Glutamatergic neuron (in vitro differentiated cells): Measurements from ENCODE around the gene TCF7L2. TPM values are rescaled to one million over a fixed set of nuclear protein-coding genes. Genes with fewer than 3 reads are reported as not detected.

Source experiments
- DNase-seq: peaks from one replicate; pipeline ENCODE4 v3.0.0; 2022
- H3K27ac Mint-ChIP-seq: one replicate; pipeline ENCODE4 v1.8.0; 2020; ENCODE audit warnings: mild to moderate bottlenecking, mixed read lengths, inconsistent platforms; ENCODE audit not compliant: unreplicated experiment
- H3K27me3 Mint-ChIP-seq: one replicate; pipeline ENCODE4 v1.8.0; 2020; ENCODE audit warnings: mild to moderate bottlenecking, moderate library complexity, mixed read lengths, inconsistent platforms; ENCODE audit not compliant: unreplicated experiment
- H3K36me3 Mint-ChIP-seq: one replicate; pipeline ENCODE4 v1.8.0; 2020; ENCODE audit warnings: mild to moderate bottlenecking, mixed read lengths, inconsistent platforms; ENCODE audit not compliant: unreplicated experiment
- H3K4me1 Mint-ChIP-seq: one replicate; pipeline ENCODE4 v1.8.0; 2020; ENCODE audit warnings: mild to moderate bottlenecking, low read depth, mixed read lengths, inconsistent platforms; ENCODE audit not compliant: unreplicated experiment
- H3K4me3 Mint-ChIP-seq: one replicate; pipeline ENCODE4 v1.8.0; 2020; ENCODE audit warnings: mild to moderate bottlenecking, mixed read lengths, inconsistent platforms; ENCODE audit not compliant: unreplicated experiment
- H3K9me3 Mint-ChIP-seq: one replicate; pipeline ENCODE4 v1.8.0; 2020; ENCODE audit warnings: mild to moderate bottlenecking, moderate library complexity, mixed read lengths, inconsistent platforms; ENCODE audit not compliant: unreplicated experiment
- CTCF ChIP-seq: fragments of 200-600 bp; sonication (generic); IDR thresholded peaks from one replicate; pipeline ENCODE4 v1.5.0; 2021; ENCODE audit not compliant: partially characterized antibody, unreplicated experiment
- total RNA-seq: library from RNA; stranded (reverse); fragmentation: NEBNext Ultra II Directional; extraction: Animal tissue kit (Norgen Biotek cat#: 25700); gene quantifications from one replicate; pipeline ENCODE4 v1.2.1, GENCODE V29; 2021; ENCODE audit not compliant: unreplicated experiment

TCF7L2 gene
- total RNA-seq, 1 donor from 2014 or later, result 5.0 TPM

GRCh38 chr10:112979927-112980326, 29.9 kb downstream of the TCF7L2 start:
- no peaks in the 10 kb centered on the region for H3K9me3 Mint-ChIP-seq
- no peaks in the 10 kb centered on the region for H3K27me3 Mint-ChIP-seq
- DNase-seq, result no peak
- peaks cover 16% of the 10 kb centered on the region for H3K4me1 Mint-ChIP-seq
- H3K4me3 Mint-ChIP-seq, result no peak overlapping the region
- TF ChIP-seq CTCF, result no peak
- H3K27ac Mint-ChIP-seq, result no peak overlapping the region
- H3K36me3 Mint-ChIP-seq, result no peaks in the 10 kb centered on the region

GRCh38 chr10:112980937-112981336, 30.9 kb downstream of the TCF7L2 start:
- peaks cover 19% of the 10 kb centered on the region for H3K4me1 Mint-ChIP-seq
- H3K27ac Mint-ChIP-seq, result no peak overlapping the region
- no peak overlapping the region for H3K4me3 Mint-ChIP-seq
- no peak for DNase-seq
- no peak for TF ChIP-seq CTCF
- no peaks in the 10 kb centered on the region for H3K36me3 Mint-ChIP-seq
- peaks cover 1% of the 10 kb centered on the region for H3K9me3 Mint-ChIP-seq
- H3K27me3 Mint-ChIP-seq, result no peaks in the 10 kb centered on the region

GRCh38 chr10:112981553-112981952, 31.5 kb downstream of the TCF7L2 start:
- TF ChIP-seq CTCF, result no peak
- H3K9me3 Mint-ChIP-seq, result peaks cover 1% of the 10 kb centered on the region
- no peaks in the 10 kb centered on the region for H3K27me3 Mint-ChIP-seq
- no peak for DNase-seq
- no peaks in the 10 kb centered on the region for H3K36me3 Mint-ChIP-seq
- H3K4me3 Mint-ChIP-seq, result no peak overlapping the region
- peaks cover 26% of the 10 kb centered on the region for H3K4me1 Mint-ChIP-seq
- no peak overlapping the region for H3K27ac Mint-ChIP-seq

GRCh38 chr10:112983444-112984056, 33.5 kb downstream of the TCF7L2 start:
- Mint-ChIP-seq H3K4me1 (peaks cover 21% of the 10 kb centered on the region), H3K27ac (no peak overlapping the region), H3K9me3 (peaks cover 4% of the 10 kb centered on the region), H3K4me3 (no peak overlapping the region), H3K36me3 (no peaks in the 10 kb centered on the region), H3K27me3 (no peaks in the 10 kb centered on the region)
- TF ChIP-seq CTCF, result no peak
- DNase-seq, result no peak

- Mint-ChIP-seq H3K36me3 (no peaks in the 10 kb centered on the region), H3K9me3 (peaks cover 4% of the 10 kb centered on the region), H3K4me3 (no peak overlapping the region), H3K27ac (no peak overlapping the region), H3K4me1 (peaks cover 21% of the 10 kb centered on the region), H3K27me3 (no peaks in the 10 kb centered on the region)
- TF ChIP-seq CTCF, result no peak
- no peak for DNase-seq
Measured at GRCh38 chr10:112984756-112985155, 34.7 kb downstream of the TCF7L2 start.
